Measurements from ENCODE around the gene MAGI2. TPM values are rescaled to one million over a fixed set of nuclear protein-coding genes. Genes with fewer than 3 reads are reported as not detected.

Gene MAGI2
- total and polyA plus RNA-seq, 2 experiments from 2014 or later, result 3.5 to 4.1 TPM

- Histone ChIP-seq H3K27ac (no peak overlapping the region), H3K27me3 (replicated peaks; ENCODE audit: insufficient read depth) (no peaks in the 10 kb centered on the region), H3K9me2 (ENCODE audit: insufficient read depth) (no peaks in the 10 kb centered on the region), H3K79me2 (ENCODE audit: insufficient read depth) (no peaks in the 10 kb centered on the region), H3K4me1 (ENCODE audit: insufficient read depth) (no peaks in the 10 kb centered on the region), H3K9me3 (ENCODE audit: low read depth) (no peaks in the 10 kb centered on the region), H3K4me3 (no peak overlapping the region), H3K36me3 (ENCODE audit: low read depth) (no peaks in the 10 kb centered on the region), H2AFZ (no peak overlapping the region), H3F3A (ENCODE audit: insufficient read depth) (no peaks in the 10 kb centered on the region), H3K4me2 (ENCODE audit: unreplicated experiment) (no peak overlapping the region), H3K9ac (no peak overlapping the region), H4K20me1 (ENCODE audit: insufficient read depth) (no peaks in the 10 kb centered on the region)
- no peak for TF ChIP-seq EZH2 (IDR thresholded peaks at IDR 0.05; ENCODE audit: insufficient read depth, poor library complexity, severe bottlenecking)
- TF ChIP-seq EZH2phosphoT487 (IDR thresholded peaks at IDR 0.05; ENCODE audit: insufficient read depth, low read depth), result no peak
- in situ Hi-C loops (cut with MboI), result no loop called here
- 25 to 31% methylated on average over 2 of the region's 2 CpGs for WGBS, 2 experiments (ENCODE audit: low coverage in 1 of 2, low lambda C conversion rate in 2 of 2, missing lambda C conversion rate in 2 of 2)
- DNase-seq, result peak; percentile 1
These were observed 121.4 kb downstream of the MAGI2 start for GRCh38 chr7:79332091-79332490.

- DNase-seq, result no peak
- Histone ChIP-seq H3K27me3 (replicated peaks; ENCODE audit: insufficient read depth) (no peaks in the 10 kb centered on the region), H4K20me1 (ENCODE audit: insufficient read depth) (no peaks in the 10 kb centered on the region), H3K36me3 (ENCODE audit: low read depth) (no peaks in the 10 kb centered on the region), H3F3A (ENCODE audit: insufficient read depth) (no peaks in the 10 kb centered on the region), H3K27ac (no peak overlapping the region), H3K4me1 (ENCODE audit: insufficient read depth) (no peaks in the 10 kb centered on the region), H3K4me3 (no peak overlapping the region), H3K4me2 (ENCODE audit: unreplicated experiment) (no peak overlapping the region), H3K79me2 (ENCODE audit: insufficient read depth) (no peaks in the 10 kb centered on the region), H3K9ac (no peak overlapping the region), H2AFZ (no peak overlapping the region), H3K9me2 (ENCODE audit: insufficient read depth) (no peaks in the 10 kb centered on the region), H3K9me3 (ENCODE audit: low read depth) (no peaks in the 10 kb centered on the region)
- in situ Hi-C loops (cut with MboI), result no loop called here
- TF ChIP-seq EZH2 (IDR thresholded peaks at IDR 0.05; ENCODE audit: insufficient read depth, poor library complexity, severe bottlenecking) (no peak), EZH2phosphoT487 (IDR thresholded peaks at IDR 0.05; ENCODE audit: insufficient read depth, low read depth) (no peak)
- WGBS, 2 experiments (ENCODE audit: low coverage in 1 of 2, low lambda C conversion rate in 2 of 2, missing lambda C conversion rate in 2 of 2), result 81 to 88% methylated on average over 4 of the region's 4 CpGs
These were observed 124.0 kb downstream of the MAGI2 start for GRCh38 chr7:79329464-79329863.

- H3K79me2 ChIP-seq (ENCODE audit: insufficient read depth), result no peaks in the 10 kb centered on the region
- no peak overlapping the region for H2AFZ ChIP-seq
- in situ Hi-C loops (cut with MboI), result no loop called here
- H3F3A ChIP-seq (ENCODE audit: insufficient read depth), result peaks cover 7% of the 10 kb centered on the region; the same call in 1 of the 2 replicates
- H3K4me3 ChIP-seq, result no peak overlapping the region
- no peak overlapping the region for H3K27ac ChIP-seq
- no peak for DNase-seq
- no peaks in the 10 kb centered on the region for H3K36me3 ChIP-seq (ENCODE audit: low read depth)
- H3K27me3 ChIP-seq (replicated peaks; ENCODE audit: insufficient read depth), result no peaks in the 10 kb centered on the region
- H3K4me2 ChIP-seq (ENCODE audit: unreplicated experiment), result no peak overlapping the region
- H3K9me2 ChIP-seq (ENCODE audit: insufficient read depth), result no peaks in the 10 kb centered on the region
- TF ChIP-seq EZH2phosphoT487 (IDR thresholded peaks at IDR 0.05; ENCODE audit: insufficient read depth, low read depth) (no peak), EZH2 (IDR thresholded peaks at IDR 0.05; ENCODE audit: insufficient read depth, poor library complexity, severe bottlenecking) (no peak)
- no peak overlapping the region for H3K9ac ChIP-seq
- H4K20me1 ChIP-seq (ENCODE audit: insufficient read depth), result no peaks in the 10 kb centered on the region
- peaks cover 10% of the 10 kb centered on the region for H3K4me1 ChIP-seq (ENCODE audit: insufficient read depth)
- no peaks in the 10 kb centered on the region for H3K9me3 ChIP-seq (ENCODE audit: low read depth)
- WGBS, 2 experiments (ENCODE audit: low coverage in 1 of 2, low lambda C conversion rate in 2 of 2, missing lambda C conversion rate in 2 of 2), result 0 to 1% methylated on average over 2 of the region's 2 CpGs
These were observed 132.6 kb downstream of the MAGI2 start for GRCh38 chr7:79320741-79321473.

- Histone ChIP-seq H3K36me3 (ENCODE audit: low read depth) (no peaks in the 10 kb centered on the region), H2AFZ (no peak overlapping the region), H3K9me2 (ENCODE audit: insufficient read depth) (no peaks in the 10 kb centered on the region), H3K9ac (no peak overlapping the region), H4K20me1 (ENCODE audit: insufficient read depth) (no peaks in the 10 kb centered on the region), H3K4me1 (ENCODE audit: insufficient read depth) (peaks cover 10% of the 10 kb centered on the region), H3K4me2 (ENCODE audit: unreplicated experiment) (no peak overlapping the region), H3K27ac (no peak overlapping the region), H3K79me2 (ENCODE audit: insufficient read depth) (no peaks in the 10 kb centered on the region), H3F3A (ENCODE audit: insufficient read depth) (peaks cover 7% of the 10 kb centered on the region; the same call in 1 of the 2 replicates), H3K27me3 (replicated peaks; ENCODE audit: insufficient read depth) (no peaks in the 10 kb centered on the region), H3K9me3 (ENCODE audit: low read depth) (no peaks in the 10 kb centered on the region), H3K4me3 (no peak overlapping the region)
- 94 to 100% methylated on average over 1 of the region's 1 CpG for WGBS, 2 experiments (ENCODE audit: low coverage in 1 of 2, low lambda C conversion rate in 2 of 2, missing lambda C conversion rate in 2 of 2)
- in situ Hi-C loops (cut with MboI), result no loop called here
- peak; percentile 21 for DNase-seq
- no peak for TF ChIP-seq EZH2phosphoT487 (IDR thresholded peaks at IDR 0.05; ENCODE audit: insufficient read depth, low read depth)
- no peak for TF ChIP-seq EZH2 (IDR thresholded peaks at IDR 0.05; ENCODE audit: insufficient read depth, poor library complexity, severe bottlenecking)
These were observed 134.1 kb downstream of the MAGI2 start for GRCh38 chr7:79319369-79319768.
